ENCODE measurements around the gene PIMREG. TPM values are rescaled to one million over a fixed set of nuclear protein-coding genes. Genes with fewer than 3 reads are reported as not detected.

The PIMREG gene, protein sequence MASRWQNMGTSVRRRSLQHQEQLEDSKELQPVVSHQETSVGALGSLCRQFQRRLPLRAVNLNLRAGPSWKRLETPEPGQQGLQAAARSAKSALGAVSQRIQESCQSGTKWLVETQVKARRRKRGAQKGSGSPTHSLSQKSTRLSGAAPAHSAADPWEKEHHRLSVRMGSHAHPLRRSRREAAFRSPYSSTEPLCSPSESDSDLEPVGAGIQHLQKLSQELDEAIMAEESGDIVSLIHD
- 4.1 TPM in 1 of 2 replicates, not detected in the other for total RNA-seq

DNA sequence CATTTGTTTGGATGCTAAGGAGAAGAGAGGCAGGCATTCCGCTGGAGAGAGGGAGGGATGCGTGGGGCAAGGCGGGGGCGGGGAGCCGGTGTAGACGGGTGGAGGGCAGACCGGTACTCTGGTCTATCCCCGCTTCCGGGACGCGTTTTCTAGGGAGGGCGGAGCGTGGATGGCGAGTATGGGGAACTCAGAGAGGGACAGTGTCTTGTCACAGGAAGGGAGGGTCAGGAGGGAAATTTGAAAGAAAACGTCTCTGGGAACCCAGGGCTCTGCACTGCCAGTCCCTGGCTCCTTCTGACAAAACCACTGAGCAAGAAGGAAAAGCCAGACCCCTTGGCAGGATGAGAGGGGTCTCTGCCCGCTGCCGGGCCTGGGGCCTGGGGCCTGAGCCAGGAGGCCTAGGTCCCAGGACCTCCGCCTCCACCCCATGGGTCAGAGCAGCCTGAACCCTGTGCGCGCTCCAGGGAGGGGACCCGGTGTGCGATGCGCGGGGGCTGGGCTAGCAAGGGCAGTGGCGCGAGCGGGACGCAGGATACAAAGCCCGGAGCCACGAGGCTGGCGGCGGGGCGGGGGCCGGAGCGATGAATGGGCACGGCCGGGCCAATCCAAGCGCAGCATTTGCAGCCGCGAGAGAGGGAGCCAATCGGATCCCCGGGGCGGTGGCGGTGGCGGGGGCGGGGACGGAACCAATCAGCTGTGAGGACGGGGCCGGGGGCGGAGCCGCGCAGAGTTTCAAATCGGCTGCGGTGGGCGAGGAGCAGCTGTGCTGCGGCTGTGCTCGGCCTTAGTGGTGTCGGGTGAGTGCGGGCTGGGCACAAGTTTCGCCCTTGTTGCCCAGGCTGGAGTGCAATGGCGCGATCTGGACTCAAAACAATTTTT, at the start of gene PIMREG:
TSS of gene PIMREG (plus strand) at position 764 of the 879 bp plus-strand sequence. CDS start 656 bp downstream, outside the sequence.

DNA sequence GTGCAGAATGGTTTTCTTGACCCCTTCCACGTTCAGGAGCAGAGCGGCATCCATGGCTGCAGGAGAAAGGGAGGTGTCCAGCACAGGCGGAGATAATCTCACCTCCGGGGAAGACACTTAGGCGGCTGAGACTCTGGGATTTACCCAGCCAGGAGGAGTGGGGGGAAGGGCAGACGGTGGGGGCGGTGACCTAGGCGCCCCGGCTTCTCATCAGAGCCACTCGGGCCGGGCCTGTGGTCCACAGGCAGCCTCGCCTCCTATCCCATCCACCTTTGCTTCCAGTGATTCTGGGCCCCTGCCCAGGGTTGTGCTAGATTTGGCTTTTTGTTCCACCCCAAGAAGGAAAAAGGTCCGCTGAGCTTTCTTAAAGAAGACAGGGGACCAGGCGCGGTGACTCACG, 9.2 kb upstream of the PIMREG start, which contains the start of gene AIPL1:
TSS of gene AIPL1 (minus strand) at position 71 of the 400 bp plus-strand sequence. CDS start at position 54, 17 bp downstream.

Other genes starting within 250 kb of the PIMREG start
- not detected in 2 replicates for gene AIPL1, start 9.3 kb upstream of the PIMREG start, total RNA-seq
- 15.4 and 47.5 TPM in 2 replicates for gene PITPNM3, start 112.1 kb downstream of the PIMREG start, total RNA-seq
- 7.0 and 8.5 TPM in 2 replicates for gene KIAA0753, start 196.3 kb downstream of the PIMREG start, total RNA-seq
- gene TXNDC17, start 196.6 kb downstream of the PIMREG start, total RNA-seq = 216 and 295 TPM in 2 replicates
- gene MED31, start 207.2 kb downstream of the PIMREG start, total RNA-seq = 8.4 and 10.7 TPM in 2 replicates
- 0.24 and 1.3 TPM in 2 replicates for gene C17orf100, start 207.3 kb downstream of the PIMREG start, total RNA-seq

Measured in tracheal epithelial cell (primary cell).